ENCODE data around the gene HSPBAP1. TPM values are rescaled to one million over a fixed set of nuclear protein-coding genes. Genes with fewer than 3 reads are reported as not detected.
"Not testable (repeated sequence)": the region's sequence is repeated elsewhere in the genome, so short reads cannot be mapped to it uniquely, and the experiment has no call there.

Gene HSPBAP1
- total RNA-seq, 1 donor from 2014 or later: 9.9 TPM

- peaks cover 10% of the 10 kb centered on the region for H3K4me1 Mint-ChIP-seq (ENCODE audit: unreplicated experiment)
- no peak overlapping the region for H3K4me3 Mint-ChIP-seq (ENCODE audit: unreplicated experiment)
- no peak overlapping the region for H3K27ac Mint-ChIP-seq (ENCODE audit: unreplicated experiment)
- H3K36me3 Mint-ChIP-seq (ENCODE audit: unreplicated experiment): peaks cover 38% of the 10 kb centered on the region
- H3K27me3 Mint-ChIP-seq (ENCODE audit: unreplicated experiment): no peaks in the 10 kb centered on the region
- TF ChIP-seq CTCF (IDR thresholded peaks at IDR 0.05): no peak
- DNase-seq (ENCODE audit: extremely low spot score, unreplicated experiment): no peak
- H3K9me3 Mint-ChIP-seq (ENCODE audit: unreplicated experiment): no peaks in the 10 kb centered on the region
Measured at GRCh38 chr3:122743581-122744120, 50.0 kb downstream of the HSPBAP1 start.

GRCh38 chr3:122742234-122742633 is 51.4 kb downstream of the HSPBAP1 start:
- Mint-ChIP-seq H3K27ac (ENCODE audit: unreplicated experiment) (no peak overlapping the region), H3K36me3 (ENCODE audit: unreplicated experiment) (peaks cover 36% of the 10 kb centered on the region), H3K4me1 (ENCODE audit: unreplicated experiment) (peaks cover 10% of the 10 kb centered on the region), H3K27me3 (ENCODE audit: unreplicated experiment) (no peaks in the 10 kb centered on the region), H3K9me3 (ENCODE audit: unreplicated experiment) (no peaks in the 10 kb centered on the region), H3K4me3 (ENCODE audit: unreplicated experiment) (no peak overlapping the region)
- no peak for DNase-seq (ENCODE audit: extremely low spot score, unreplicated experiment)
- no peak for TF ChIP-seq CTCF (IDR thresholded peaks at IDR 0.05)

- TF ChIP-seq CTCF (IDR thresholded peaks at IDR 0.05): no peak
- no peak for DNase-seq (ENCODE audit: extremely low spot score, unreplicated experiment)
Measured at GRCh38 chr3:122739172-122739571, 54.5 kb downstream of the HSPBAP1 start.

GRCh38 chr3:122732682-122733525 is 60.7 kb downstream of the HSPBAP1 start:
- not testable (repeated sequence) for H3K27me3 Mint-ChIP-seq (ENCODE audit: unreplicated experiment); DNase-seq (ENCODE audit: extremely low spot score, unreplicated experiment); H3K9me3 Mint-ChIP-seq (ENCODE audit: unreplicated experiment); H3K4me1 Mint-ChIP-seq (ENCODE audit: unreplicated experiment); H3K4me3 Mint-ChIP-seq (ENCODE audit: unreplicated experiment); H3K27ac Mint-ChIP-seq (ENCODE audit: unreplicated experiment)
- H3K36me3 Mint-ChIP-seq (ENCODE audit: unreplicated experiment): peaks cover 32% of the 10 kb centered on the region

More at GRCh38 chr3:122739172-122739571, 54.5 kb downstream of the HSPBAP1 start:
- Mint-ChIP-seq H3K36me3 (ENCODE audit: unreplicated experiment) (peaks cover 29% of the 10 kb centered on the region), H3K4me3 (ENCODE audit: unreplicated experiment) (no peak overlapping the region), H3K4me1 (ENCODE audit: unreplicated experiment) (no peaks in the 10 kb centered on the region), H3K27me3 (ENCODE audit: unreplicated experiment) (no peaks in the 10 kb centered on the region), H3K9me3 (ENCODE audit: unreplicated experiment) (no peaks in the 10 kb centered on the region), H3K27ac (ENCODE audit: unreplicated experiment) (no peak overlapping the region)

GRCh38 chr3:122730240-122730639 is 63.4 kb downstream of the HSPBAP1 start:
- TF ChIP-seq CTCF (IDR thresholded peaks at IDR 0.05): no peak
- no peak overlapping the region for H3K4me3 Mint-ChIP-seq (ENCODE audit: unreplicated experiment)
- no peaks in the 10 kb centered on the region for H3K27me3 Mint-ChIP-seq (ENCODE audit: unreplicated experiment)
- DNase-seq (ENCODE audit: extremely low spot score, unreplicated experiment): no peak
- H3K9me3 Mint-ChIP-seq (ENCODE audit: unreplicated experiment): peaks cover 6% of the 10 kb centered on the region
- no peaks in the 10 kb centered on the region for H3K4me1 Mint-ChIP-seq (ENCODE audit: unreplicated experiment)
- H3K27ac Mint-ChIP-seq (ENCODE audit: unreplicated experiment): no peak overlapping the region
- H3K36me3 Mint-ChIP-seq (ENCODE audit: unreplicated experiment): peaks cover 42% of the 10 kb centered on the region

Data from osteocyte (in vitro differentiated cells).